HL-60 (cell line): ENCODE measurements around the gene LDHB.

Source experiments
- DNase-seq, 2 experiments: peaks; one replicate each; pipeline ENCODE4 v3.0.0-alpha.2; 2010 to 2020; ENCODE audit warnings: low read depth in 1 of 2, low spot score in 1 of 2
- H3K27ac ChIP-seq: fragments of 250-450 bp; sonication (Bioruptor Pico); replicated peaks from 2 replicates; pipeline ENCODE4 v1.5.1; 2020; ENCODE audit warnings: mild to moderate bottlenecking, moderate library complexity
- H3K27me3 ChIP-seq: fragments of 250-450 bp; sonication (Bioruptor Pico); 2 replicates; pipeline ENCODE4 v1.5.1; 2021; ENCODE audit warnings: mild to moderate bottlenecking, moderate library complexity; ENCODE audit not compliant: insufficient read depth, poor library complexity, severe bottlenecking
- H3K4me3 ChIP-seq: replicated peaks from 2 replicates; pipeline ENCODE4 v1.5.1; 2011; ENCODE audit warnings: mild to moderate bottlenecking, control low read depth, low read length; ENCODE audit not compliant: insufficient read depth
- CTCF ChIP-seq: IDR thresholded peaks from one replicate; pipeline ENCODE4 v1.5.1; 2011; ENCODE audit warnings: low read length, control low read depth, inconsistent platforms; ENCODE audit not compliant: insufficient read depth
- GABPA ChIP-seq: IDR thresholded peaks from 2 replicates; pipeline ENCODE4 v1.6.1; 2012; ENCODE audit warnings: low read depth
- POLR2AphosphoS5 ChIP-seq: IDR thresholded peaks from 2 replicates; pipeline ENCODE4 v1.6.1; 2012; ENCODE audit warnings: low read depth
- REST ChIP-seq: IDR thresholded peaks from 2 replicates; pipeline ENCODE4 v1.6.1; 2012; ENCODE audit warnings: low read depth; ENCODE audit not compliant: insufficient replicate concordance
- SPI1 ChIP-seq: IDR thresholded peaks from 2 replicates; pipeline ENCODE4 v1.6.1; 2012; ENCODE audit warnings: low read depth, mild to moderate bottlenecking, borderline replicate concordance

The LDHB gene

DNA sequence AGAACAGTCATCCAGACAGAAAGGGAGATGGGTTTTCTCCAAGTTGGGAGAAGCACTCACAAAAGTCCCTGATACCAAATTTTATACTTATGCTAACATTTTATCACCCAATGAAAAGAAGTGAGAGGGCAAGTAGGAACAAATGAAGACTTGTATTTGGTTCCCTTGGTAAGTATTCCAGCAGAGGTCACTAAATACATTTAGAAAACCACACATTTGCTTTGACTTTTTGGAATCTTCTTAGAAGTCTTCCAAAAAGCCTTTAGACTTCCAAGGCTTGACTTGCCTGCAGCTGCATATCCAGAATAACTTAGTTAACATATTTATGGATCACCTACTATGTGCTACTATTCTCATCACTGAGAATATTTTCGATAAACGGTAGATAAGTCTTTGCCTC lies 49.9 kb downstream of the LDHB start:
- TF ChIP-seq CTCF, result peak; percentile 0
- no peak for TF ChIP-seq SPI1
- no peak overlapping the region for H3K27ac ChIP-seq
- no peak for DNase-seq
- no peak overlapping the region for H3K4me3 ChIP-seq
- no peaks in the 10 kb centered on the region for H3K27me3 ChIP-seq

DNA sequence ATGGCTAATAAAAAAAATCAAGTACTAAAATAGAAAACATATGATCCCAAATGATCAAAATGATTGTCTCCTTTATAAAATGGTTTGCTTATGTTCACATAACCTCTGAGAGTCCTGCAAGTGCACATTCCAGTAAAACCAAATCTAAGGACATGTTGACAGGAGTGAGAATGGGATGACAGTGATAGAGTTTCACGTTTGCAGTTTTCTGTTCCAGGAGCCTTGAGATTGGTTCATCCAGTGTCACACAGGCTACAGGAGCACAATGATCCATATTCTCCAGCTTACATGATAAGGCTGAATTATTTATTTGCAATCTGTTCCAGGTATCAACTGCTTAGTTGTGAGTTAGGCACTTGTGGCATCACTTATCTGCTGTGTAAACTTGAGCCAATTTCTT lies 51.5 kb downstream of the LDHB start:
- Histone ChIP-seq H3K27ac (no peak overlapping the region), H3K27me3 (no peaks in the 10 kb centered on the region), H3K4me3 (no peak overlapping the region)
- TF ChIP-seq REST (no peak), SPI1 (no peak), CTCF (no peak)
- no peak for DNase-seq

GRCh38 chr12:21604245-21605101 lies 53.2 kb downstream of the LDHB start, which contains the start of gene GYS2:
Gene GYS2, minus strand, starts transcription at chr12:21604847. Its CDS starts 255 bp downstream, at chr12:21604592.
- no peak for DNase-seq
- H3K4me3 ChIP-seq, result no peak within 1 kb of the TSS
- H3K27me3 ChIP-seq, result no peaks in the 10 kb centered on the region
- no peak within 1 kb of the TSS for H3K27ac ChIP-seq
- TF ChIP-seq REST, result no peak
- TF ChIP-seq POLR2AphosphoS5, result no peak
- no peak for TF ChIP-seq CTCF
- no peak for TF ChIP-seq GABPA
- TF ChIP-seq SPI1, result no peak

GRCh38 chr12:21602774-21603173 lies 54.9 kb downstream of the LDHB start:
- TF ChIP-seq REST, result no peak
- TF ChIP-seq SPI1, result no peak
- TF ChIP-seq CTCF, result no peak
- no peak for TF ChIP-seq POLR2AphosphoS5
- no peak for TF ChIP-seq GABPA
- Histone ChIP-seq H3K4me3 (no peak overlapping the region), H3K27me3 (no peaks in the 10 kb centered on the region), H3K27ac (no peak overlapping the region)
- DNase-seq, result no peak
